ENCODE data around the gene SLC25A42.

- TF ChIP-seq POLR2A (IDR thresholded peaks at IDR 0.05): no peak
- no peak for TF ChIP-seq CTCF (IDR thresholded peaks at IDR 0.05)
Measured at GRCh38 chr19:19081642-19082151, 17.9 kb downstream of the SLC25A42 start.
